Measurements from ENCODE around the gene CACNA1E. TPM values are rescaled to one million over a fixed set of nuclear protein-coding genes. Genes with fewer than 3 reads are reported as not detected.

Gene CACNA1E
- total and polyA plus RNA-seq, 2 donors (not counting 1 experiment from before 2014, with no cell fraction given) = 0.37 to 0.40 TPM

- POLR2A ChIA-PET = no interaction called here
- Histone ChIP-seq H3K9me3 (ENCODE audit: control extremely low read depth in 1 of 3, control insufficient read depth in 2 of 3, insufficient read depth in 1 of 3, low read length in 2 of 3) (peaks cover 0 to 1% (median 0%) of the 10 kb centered on the region in 3 donors), H3K27ac (ENCODE audit: low read length in 2 of 2) (no peak overlapping the region), H4K20me1 (ENCODE audit: control insufficient read depth, insufficient read depth, low read length, poor library complexity, severe bottlenecking) (no peaks in the 10 kb centered on the region), H3K27me3 (replicated peaks in 1 of 4; ENCODE audit: control extremely low read depth in 1 of 4, control insufficient read depth in 3 of 4, insufficient read depth in 4 of 4, low read length in 3 of 4) (no peaks in the 10 kb centered on the region), H3K4me2 (replicated peaks; ENCODE audit: low read depth, low read length, poor library complexity, severe bottlenecking) (no peak overlapping the region), H3K4me1 (ENCODE audit: control insufficient read depth in 2 of 2, insufficient read depth in 2 of 2, low read length in 2 of 2) (no peaks in the 10 kb centered on the region), H3K36me3 (replicated peaks in 1 of 2; ENCODE audit: control extremely low read depth in 1 of 2, control insufficient read depth in 1 of 2, extremely low read depth in 1 of 2, insufficient read depth in 2 of 2, low read length in 1 of 2) (no peaks in the 10 kb centered on the region), H3K4me3 (ENCODE audit: control extremely low read depth in 1 of 5, extremely low read depth in 1 of 5, insufficient read depth in 1 of 5, low read depth in 2 of 5, low read length in 4 of 5) (no peak overlapping the region), H3K9ac (ENCODE audit: low read length) (no peak overlapping the region), H2AFZ (ENCODE audit: insufficient read depth, low read depth, low read length, poor library complexity, severe bottlenecking) (no peak overlapping the region), H3K79me2 (ENCODE audit: control insufficient read depth, insufficient read depth, low read length) (no peaks in the 10 kb centered on the region)
- TF ChIP-seq EZH2 (IDR thresholded peaks at IDR 0.05; ENCODE audit: borderline replicate concordance, insufficient read depth, low read depth, low read length, poor library complexity, severe bottlenecking) (no peak), CTCF (IDR thresholded peaks at IDR 0.05) (no peak)
- DNase-seq = no peak
- H3K27me3 Mint-ChIP-seq = no peaks in the 10 kb centered on the region
- no peak overlapping the region for H3K27ac Mint-ChIP-seq
- CTCF ChIA-PET = no interaction called here
- H3K4me1 Mint-ChIP-seq = no peaks in the 10 kb centered on the region
- no CpG with 5 or more reads among the region's 1 CpG for WGBS (ENCODE audit: insufficient coverage)
- no peak overlapping the region for H3K4me3 Mint-ChIP-seq
- ATAC-seq (ENCODE audit: low read depth) = no peak
- H3K9me3 Mint-ChIP-seq (ENCODE audit: insufficient read depth) = peaks cover 2% of the 10 kb centered on the region
- intact Hi-C loops (cut with micrococcal nuclease) = no loop called here
Measured at GRCh38 chr1:181855380-181855779, 372.1 kb downstream of the CACNA1E start.

Small RNAs within 50 kb of the gene (small RNA-seq; reads per million reads assigned to genes)
- gene RF00017 (ENCODE audit: insufficient read length, low read depth, low replicate concordance) (not detected), gene RNA5SP70 (ENCODE audit: insufficient read length, low read depth, low replicate concordance) (not detected)
